Middle frontal gyrus (tissue), 1 donor: Measurements from ENCODE around the gene PPP1R3C.

Experiments used
- DNase-seq: peaks from one replicate; pipeline ENCODE4 v3.0.0-alpha.2; 2015; ENCODE audit warnings: low spot score; ENCODE audit errors: extremely low spot score

PPP1R3C gene

GRCh38 chr10:91602449-91602848 lies 30.4 kb downstream of the PPP1R3C start:
- DNase-seq: no peak

GRCh38 chr10:91601212-91601611 lies 31.7 kb downstream of the PPP1R3C start:
- DNase-seq: no peak

- DNase-seq: no peak
Observed at GRCh38 chr10:91598211-91598977, 34.5 kb downstream of the PPP1R3C start.

GRCh38 chr10:91597197-91597881 lies 35.5 kb downstream of the PPP1R3C start:
- no peak for DNase-seq

- no peak for DNase-seq
Observed at GRCh38 chr10:91596825-91597196, 36.1 kb downstream of the PPP1R3C start.

GRCh38 chr10:91593834-91594233 lies 39.0 kb downstream of the PPP1R3C start:
- no peak for DNase-seq

GRCh38 chr10:91593366-91593765 lies 39.5 kb downstream of the PPP1R3C start:
- no peak for DNase-seq

- no peak for DNase-seq
Observed at GRCh38 chr10:91592266-91592975, 40.5 kb downstream of the PPP1R3C start.

- DNase-seq: no peak
Observed at GRCh38 chr10:91591797-91592174, 41.1 kb downstream of the PPP1R3C start.

GRCh38 chr10:91590904-91591796 lies 41.7 kb downstream of the PPP1R3C start:
- DNase-seq: no peak

- no peak for DNase-seq
Observed at GRCh38 chr10:91590142-91590903, 42.5 kb downstream of the PPP1R3C start.

GRCh38 chr10:91589658-91590035 lies 43.2 kb downstream of the PPP1R3C start:
- no peak for DNase-seq

GRCh38 chr10:91589015-91589657 lies 43.7 kb downstream of the PPP1R3C start:
- DNase-seq: no peak

- DNase-seq: no peak
Observed at GRCh38 chr10:91587710-91588638, 44.9 kb downstream of the PPP1R3C start.

GRCh38 chr10:91582153-91582554 lies 50.7 kb downstream of the PPP1R3C start:
- DNase-seq: no peak

GRCh38 chr10:91579329-91579985 lies 53.4 kb downstream of the PPP1R3C start:
- no peak for DNase-seq
